GM23248 (cell line): ENCODE measurements around the gene MYH14. TPM values are rescaled to one million over a fixed set of nuclear protein-coding genes. Genes with fewer than 3 reads are reported as not detected.

ENCODE experiments used
- DNase-seq: peaks from one replicate; pipeline ENCODE4 v3.0.0-alpha.2; 2015
- H2AFZ ChIP-seq: fragments of 200-600 bp; sonication (generic); 2 replicates; pipeline ENCODE4 v1.6.1; 2016; ENCODE audit warnings: antibody characterized with exemption
- H3F3A ChIP-seq: fragments of 200-600 bp; sonication (generic); 2 replicates; pipeline ENCODE4 v1.6.1; 2016; ENCODE audit warnings: mild to moderate bottlenecking, antibody characterized with exemption, mixed run types; ENCODE audit not compliant: insufficient read depth
- H3K27ac ChIP-seq: fragments of 200-600 bp; sonication (generic); 2 replicates; pipeline ENCODE4 v1.5.1; 2016; ENCODE audit warnings: mild to moderate bottlenecking
- H3K27me3 ChIP-seq: fragments of 200-600 bp; sonication (generic); replicated peaks from 2 replicates; pipeline ENCODE4 v1.6.1; 2016; ENCODE audit warnings: mild to moderate bottlenecking; ENCODE audit not compliant: insufficient read depth
- H3K36me3 ChIP-seq: fragments of 200-600 bp; sonication (generic); 2 replicates; pipeline ENCODE4 v1.6.1; 2016; ENCODE audit warnings: low read depth, mild to moderate bottlenecking
- H3K4me1 ChIP-seq: fragments of 200-600 bp; sonication (generic); 2 replicates; pipeline ENCODE4 v1.6.1; 2016; ENCODE audit warnings: mild to moderate bottlenecking; ENCODE audit not compliant: insufficient read depth
- H3K4me2 ChIP-seq: fragments of 200-600 bp; sonication (generic); one replicate; pipeline ENCODE4 v1.6.1; 2016; ENCODE audit warnings: mild to moderate bottlenecking; ENCODE audit not compliant: unreplicated experiment
- H3K4me3 ChIP-seq: fragments of 200-600 bp; sonication (generic); 2 replicates; pipeline ENCODE4 v1.5.1; 2016; ENCODE audit warnings: mild to moderate bottlenecking
- H3K79me2 ChIP-seq: fragments of 200-600 bp; sonication (generic); 2 replicates; pipeline ENCODE4 v1.6.1; 2016; ENCODE audit warnings: mild to moderate bottlenecking; ENCODE audit not compliant: insufficient read depth
- H3K9ac ChIP-seq: fragments of 200-600 bp; sonication (generic); 2 replicates; pipeline ENCODE4 v1.6.1; 2016; ENCODE audit warnings: mild to moderate bottlenecking
- H3K9me2 ChIP-seq: fragments of 200-600 bp; sonication (generic); 2 replicates; pipeline ENCODE4 v1.6.1; 2016; ENCODE audit warnings: mixed run types, mild to moderate bottlenecking, moderate library complexity; ENCODE audit not compliant: insufficient read depth
- H3K9me3 ChIP-seq: fragments of 200-600 bp; sonication (generic); one replicate; pipeline ENCODE4 v1.6.1; 2017; ENCODE audit warnings: low read depth
- H4K20me1 ChIP-seq: fragments of 200-600 bp; sonication (generic); 2 replicates; pipeline ENCODE4 v1.6.0; 2016; ENCODE audit not compliant: insufficient read depth
- EZH2 ChIP-seq: fragments of 200-600 bp; sonication (generic); IDR thresholded peaks from 2 replicates; pipeline ENCODE4 v1.6.1; 2018; ENCODE audit warnings: antibody characterized with exemption, mild to moderate bottlenecking; ENCODE audit not compliant: insufficient read depth, poor library complexity, severe bottlenecking
- EZH2phosphoT487 ChIP-seq: fragments of 200-600 bp; sonication (generic); IDR thresholded peaks from 2 replicates; pipeline ENCODE4 v1.6.1; 2018; ENCODE audit warnings: antibody characterized with exemption, moderate library complexity, mild to moderate bottlenecking, low read depth; ENCODE audit not compliant: insufficient read depth
- WGBS, 2 experiments: methylation state at CpG; one replicate each; pipeline ENCODE4 v1.1.6; 2015 to 2017; ENCODE audit warnings: low lambda C conversion rate in 2 of 2, low coverage in 1 of 2; ENCODE audit errors: missing lambda C conversion rate in 2 of 2; 5-methylcytosine and 5-hydroxymethylcytosine counted together
- in situ Hi-C: fragments of 300-500 bp; cut with MboI; formaldehyde crosslinking; loops from 2 replicates; pipeline ENCODE4 v1.15.0; 2020
- polyA plus RNA-seq: library from polyadenylated mRNA; unstranded; fragments of >200 nt; fragmentation: Nextera tagmentation; extraction: Ambion mirVana; gene quantifications from 2 replicates; pipeline ENCODE4 v1.2.1, GENCODE V29; 2016
- total RNA-seq: library from RNA; depleted of rRNA; stranded (reverse); fragments of >200 nt; shearing (Covaris generic); gene quantifications from 2 replicates; pipeline ENCODE4 v1.2.3, GENCODE V29; 2014

Gene MYH14
- total and polyA plus RNA-seq, 2 experiments from 2014 or later: not detected

GRCh38 chr19:50312967-50313811, 109.8 kb downstream of the MYH14 start:
- H3K79me2 ChIP-seq: no peaks in the 10 kb centered on the region
- no peak overlapping the region for H2AFZ ChIP-seq
- TF ChIP-seq EZH2: no peak
- no peak for TF ChIP-seq EZH2phosphoT487
- in situ Hi-C loops: no loop called here
- H3K9ac ChIP-seq: no peak overlapping the region
- H3K4me1 ChIP-seq: no peaks in the 10 kb centered on the region
- H4K20me1 ChIP-seq: no peaks in the 10 kb centered on the region
- H3K27ac ChIP-seq: no peak overlapping the region
- 12 to 13% methylated on average over 27 of the region's 27 CpGs for WGBS, 2 experiments
- no peaks in the 10 kb centered on the region for H3F3A ChIP-seq
- no peaks in the 10 kb centered on the region for H3K9me3 ChIP-seq
- no peaks in the 10 kb centered on the region for H3K36me3 ChIP-seq
- H3K4me2 ChIP-seq: no peak overlapping the region
- no peak overlapping the region for H3K4me3 ChIP-seq
- peaks cover 21% of the 10 kb centered on the region for H3K27me3 ChIP-seq
- DNase-seq: no peak
- H3K9me2 ChIP-seq: no peaks in the 10 kb centered on the region

- no peak overlapping the region for H3K9ac ChIP-seq
- no peaks in the 10 kb centered on the region for H3K4me1 ChIP-seq
- TF ChIP-seq EZH2phosphoT487: no peak
- TF ChIP-seq EZH2: no peak
- H4K20me1 ChIP-seq: no peaks in the 10 kb centered on the region
- peaks cover 21% of the 10 kb centered on the region for H3K27me3 ChIP-seq
- no peaks in the 10 kb centered on the region for H3K9me2 ChIP-seq
- no peaks in the 10 kb centered on the region for H3F3A ChIP-seq
- in situ Hi-C loops: no loop called here
- H3K9me3 ChIP-seq: no peaks in the 10 kb centered on the region
- H3K4me2 ChIP-seq: no peak overlapping the region
- no peak overlapping the region for H2AFZ ChIP-seq
- no peak for DNase-seq
- H3K79me2 ChIP-seq: no peaks in the 10 kb centered on the region
- no peak overlapping the region for H3K4me3 ChIP-seq
- H3K36me3 ChIP-seq: no peaks in the 10 kb centered on the region
- no peak overlapping the region for H3K27ac ChIP-seq
- 3 to 4% methylated on average over 16 to 20 of the region's 20 CpGs for WGBS, 2 experiments
Observed at GRCh38 chr19:50313812-50314536, 110.6 kb downstream of the MYH14 start.

- H3K79me2 ChIP-seq: no peaks in the 10 kb centered on the region
- H3K27me3 ChIP-seq: peaks cover 21% of the 10 kb centered on the region
- no peak overlapping the region for H3K4me3 ChIP-seq
- no peak for DNase-seq
- no peaks in the 10 kb centered on the region for H3K9me3 ChIP-seq
- H4K20me1 ChIP-seq: no peaks in the 10 kb centered on the region
- H3F3A ChIP-seq: no peaks in the 10 kb centered on the region
- no peak overlapping the region for H2AFZ ChIP-seq
- in situ Hi-C loops: no loop called here
- TF ChIP-seq EZH2phosphoT487 (no peak), EZH2 (no peak)
- 0 to 2% methylated on average over 4 to 40 of the region's 40 CpGs for WGBS, 2 experiments
- H3K4me2 ChIP-seq: no peak overlapping the region
- no peak overlapping the region for H3K27ac ChIP-seq
- no peak overlapping the region for H3K9ac ChIP-seq
- no peaks in the 10 kb centered on the region for H3K36me3 ChIP-seq
- no peaks in the 10 kb centered on the region for H3K9me2 ChIP-seq
- H3K4me1 ChIP-seq: no peaks in the 10 kb centered on the region
Observed at GRCh38 chr19:50314724-50315708, 111.6 kb downstream of the MYH14 start.
